Activated B cell treated with CpG ODN at 0.5 μM for 24 hours (primary cell): Measurements from ENCODE around the gene NUP98. TPM values are rescaled to one million over a fixed set of nuclear protein-coding genes. Genes with fewer than 3 reads are reported as not detected.
"Not testable (repeated sequence)": the region's sequence is repeated elsewhere in the genome, so short reads cannot be mapped to it uniquely, and the experiment has no call there.

Source experiments
- ATAC-seq: fragments of 200-7000 bp; cut with Tn5 transposase; one replicate; pipeline ENCODE4 v1.10.0; 2021; ENCODE audit warnings: low read depth, mild to moderate bottlenecking, moderate library complexity
- CTCF ChIA-PET: fragments of 350-600 bp; sonication (Branson Sonifier 250); formaldehyde crosslinking; loops from one replicate; lab custom pipeline; 2021; ENCODE audit warnings: antibody characterized with exemption; lab: Charles Lee
- POLR2A ChIA-PET: fragments of 350-600 bp; sonication (Branson Sonifier 250); formaldehyde crosslinking; loops from one replicate; lab custom pipeline; 2021; ENCODE audit warnings: antibody characterized with exemption; lab: Charles Lee
- DNase-seq: peaks from one replicate; pipeline ENCODE4 v3.0.0; 2022
- H3K27ac Mint-ChIP-seq: one replicate; pipeline ENCODE4 v1.8.0; 2020; ENCODE audit warnings: mixed read lengths
- H3K27me3 Mint-ChIP-seq: one replicate; pipeline ENCODE4 v1.8.0; 2021; ENCODE audit warnings: mixed read lengths
- H3K36me3 Mint-ChIP-seq: one replicate; pipeline ENCODE4 v1.8.0; 2021; ENCODE audit warnings: low read depth, mixed read lengths
- H3K4me1 Mint-ChIP-seq: one replicate; pipeline ENCODE4 v1.8.0; 2021; ENCODE audit warnings: mixed read lengths
- H3K4me3 Mint-ChIP-seq: one replicate; pipeline ENCODE4 v1.8.0; 2020; ENCODE audit warnings: mild to moderate bottlenecking, mixed read lengths
- H3K9me3 Mint-ChIP-seq: one replicate; pipeline ENCODE4 v1.8.0; 2020; ENCODE audit warnings: mixed read lengths
- intact Hi-C: fragments of 100-400 bp; cut with micrococcal nuclease; formaldehyde crosslinking; loops from one replicate; pipeline ENCODE4 v1.15.1; 2024
- total RNA-seq: library from RNA; stranded (reverse); gene quantifications from 2 replicates; pipeline ENCODE4 v1.2.3, GENCODE V29; 2022
- TF ChIP-seq, protein P1 (sequence below): fragments of 200-600 bp; IDR thresholded peaks from one replicate; pipeline ENCODE4 v1.8.0; 2022; ENCODE audit warnings: antibody characterized with exemption, mild to moderate bottlenecking

Gene NUP98
- total RNA-seq, 1 donor from 2014 or later = 117 TPM

- ChIA-PET CTCF (interaction anchor here (0.9 kb wide), 1 partner anchor 31 kb away, joined by 3 read pairs; no protein-coding TSS in a partner anchor), POLR2A (interaction anchor here (0.6 kb wide), 1 partner anchor 34 kb away, joined by 4 read pairs; no protein-coding TSS in a partner anchor)
- DNase-seq = no peak
- intact Hi-C loops = loop anchor here (5.0 kb wide), 2 partner anchors 34 to 41 kb away; partner anchors contain the start of gene PGAP2
- ATAC-seq = no peak
- H3K4me3 Mint-ChIP-seq = no peak overlapping the region
- H3K9me3 Mint-ChIP-seq = no peaks in the 10 kb centered on the region
- peaks cover 78% of the 10 kb centered on the region for H3K36me3 Mint-ChIP-seq
- TF ChIP-seq, protein P1, sequence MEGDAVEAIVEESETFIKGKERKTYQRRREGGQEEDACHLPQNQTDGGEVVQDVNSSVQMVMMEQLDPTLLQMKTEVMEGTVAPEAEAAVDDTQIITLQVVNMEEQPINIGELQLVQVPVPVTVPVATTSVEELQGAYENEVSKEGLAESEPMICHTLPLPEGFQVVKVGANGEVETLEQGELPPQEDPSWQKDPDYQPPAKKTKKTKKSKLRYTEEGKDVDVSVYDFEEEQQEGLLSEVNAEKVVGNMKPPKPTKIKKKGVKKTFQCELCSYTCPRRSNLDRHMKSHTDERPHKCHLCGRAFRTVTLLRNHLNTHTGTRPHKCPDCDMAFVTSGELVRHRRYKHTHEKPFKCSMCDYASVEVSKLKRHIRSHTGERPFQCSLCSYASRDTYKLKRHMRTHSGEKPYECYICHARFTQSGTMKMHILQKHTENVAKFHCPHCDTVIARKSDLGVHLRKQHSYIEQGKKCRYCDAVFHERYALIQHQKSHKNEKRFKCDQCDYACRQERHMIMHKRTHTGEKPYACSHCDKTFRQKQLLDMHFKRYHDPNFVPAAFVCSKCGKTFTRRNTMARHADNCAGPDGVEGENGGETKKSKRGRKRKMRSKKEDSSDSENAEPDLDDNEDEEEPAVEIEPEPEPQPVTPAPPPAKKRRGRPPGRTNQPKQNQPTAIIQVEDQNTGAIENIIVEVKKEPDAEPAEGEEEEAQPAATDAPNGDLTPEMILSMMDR = no peak
- H3K27ac Mint-ChIP-seq = no peak overlapping the region
- no peaks in the 10 kb centered on the region for H3K4me1 Mint-ChIP-seq
- H3K27me3 Mint-ChIP-seq = no peaks in the 10 kb centered on the region
These were observed 24.2 kb downstream of the NUP98 start for GRCh38 chr11:3773180-3773579.

DNA sequence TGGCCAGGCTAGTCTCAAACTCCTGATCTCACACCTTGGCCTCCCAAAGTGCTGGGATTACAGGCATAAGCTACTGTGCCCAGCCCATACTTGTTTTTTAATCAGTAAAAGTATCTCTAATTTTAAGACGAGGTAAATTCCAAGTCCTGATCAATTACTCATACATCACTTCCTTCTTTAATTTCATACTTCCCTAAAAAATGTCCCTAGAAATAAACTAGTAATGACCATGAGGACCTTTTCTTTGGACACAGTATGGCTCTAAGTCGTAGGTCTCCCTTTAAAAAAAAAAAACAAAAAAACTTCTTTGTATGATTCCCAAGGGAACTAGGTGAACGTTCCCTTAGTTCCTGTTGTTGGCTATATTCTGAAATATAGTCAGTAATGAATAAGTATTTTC, 29.8 kb downstream of the NUP98 start:
- no peak overlapping the region for H3K27ac Mint-ChIP-seq

GRCh38 chr11:3766836-3767235, 30.5 kb downstream of the NUP98 start:
- H3K27ac Mint-ChIP-seq, DNase-seq, intact Hi-C loops, ATAC-seq, POLR2A ChIA-PET, H3K9me3 Mint-ChIP-seq, H3K27me3 Mint-ChIP-seq, H3K4me1 Mint-ChIP-seq, H3K4me3 Mint-ChIP-seq: not testable (repeated sequence)
- CTCF ChIA-PET = interaction anchor here (1.3 kb wide), 1 partner anchor 306 kb away, joined by 4 read pairs; no protein-coding TSS in a partner anchor
- peaks cover 88% of the 10 kb centered on the region for H3K36me3 Mint-ChIP-seq

More for the DNA sequence above, 29.8 kb downstream of the NUP98 start:
- Mint-ChIP-seq H3K4me1 (no peaks in the 10 kb centered on the region), H3K36me3 (peaks cover 89% of the 10 kb centered on the region), H3K27me3 (no peaks in the 10 kb centered on the region), H3K9me3 (no peaks in the 10 kb centered on the region), H3K4me3 (no peak overlapping the region)
- DNase-seq = no peak
- no peak for ATAC-seq
- ChIA-PET POLR2A (no interaction called here), CTCF (interaction anchor here (1.3 kb wide), 1 partner anchor 305 kb away, joined by 4 read pairs; no protein-coding TSS in a partner anchor)
- TF ChIP-seq, protein P1 = no peak
- intact Hi-C loops = no loop called here

- CTCF ChIA-PET = no interaction called here
- H3K27me3 Mint-ChIP-seq = no peaks in the 10 kb centered on the region
- no peak for ATAC-seq
- TF ChIP-seq, protein P1 = no peak
- DNase-seq = no peak
- no peak overlapping the region for H3K27ac Mint-ChIP-seq
- intact Hi-C loops = no loop called here
- H3K4me1 Mint-ChIP-seq = no peaks in the 10 kb centered on the region
- POLR2A ChIA-PET = no interaction called here
- H3K4me3 Mint-ChIP-seq = no peak overlapping the region
- peaks cover 86% of the 10 kb centered on the region for H3K36me3 Mint-ChIP-seq
- no peaks in the 10 kb centered on the region for H3K9me3 Mint-ChIP-seq
These were observed 33.1 kb downstream of the NUP98 start for GRCh38 chr11:3764266-3764665.

DNA sequence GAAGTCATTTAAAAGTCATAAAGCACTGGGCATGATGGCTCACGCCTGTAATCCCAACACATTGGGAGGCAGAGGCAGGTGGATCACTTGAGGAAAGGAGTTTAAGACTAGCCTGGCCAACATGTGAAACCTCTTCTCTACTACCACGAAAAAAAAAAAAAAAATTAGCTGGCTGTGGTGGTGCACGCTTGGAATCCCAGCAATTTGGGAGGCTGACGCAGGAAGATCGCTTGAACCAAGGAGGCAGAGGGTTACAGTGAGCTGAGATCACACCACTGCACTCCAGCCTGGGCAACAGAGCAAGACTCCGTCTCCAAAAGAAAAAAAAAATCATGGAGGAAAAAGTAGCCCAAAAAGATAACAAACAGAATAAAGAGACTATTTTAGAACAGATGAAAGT, 42.2 kb downstream of the NUP98 start:
- CTCF ChIA-PET = interaction anchor here (1.3 kb wide), 1 partner anchor 317 kb away, joined by 4 read pairs; no protein-coding TSS in a partner anchor
- H3K27me3 Mint-ChIP-seq = no peaks in the 10 kb centered on the region
- H3K9me3 Mint-ChIP-seq = no peaks in the 10 kb centered on the region
- no peaks in the 10 kb centered on the region for H3K4me1 Mint-ChIP-seq
- ATAC-seq = no peak
- H3K27ac Mint-ChIP-seq = no peak overlapping the region
- H3K36me3 Mint-ChIP-seq = peaks cover 77% of the 10 kb centered on the region
- TF ChIP-seq, protein P1 = no peak
- H3K4me3 Mint-ChIP-seq = no peak overlapping the region
- POLR2A ChIA-PET = no interaction called here
- intact Hi-C loops = no loop called here
- no peak for DNase-seq
